Kidney (tissue), 14 donors: Measurements from ENCODE around the gene ITGB1BP1. TPM values are rescaled to one million over a fixed set of nuclear protein-coding genes. Genes with fewer than 3 reads are reported as not detected.

Experiments used
- DNase-seq, 5 donors: peaks; one replicate each; pipeline ENCODE4 v3.0.0-alpha.2; 2013 to 2020
- FAIRE-seq: peaks from 2 replicates; lab custom pipeline; 2012; peaks lifted over from hg19 to GRCh38; lab: Jason Lieb, UNC
- H3K27ac ChIP-seq, 2 donors: one replicate each; pipeline ENCODE4 v1.7.0; 2013; ENCODE audit warnings: low read depth in 2 of 2, low read length in 2 of 2, inconsistent platforms in 1 of 2
- H3K27me3 ChIP-seq: one replicate; pipeline ENCODE4 v1.7.1; 2013; ENCODE audit warnings: low read length, inconsistent platforms; ENCODE audit not compliant: control insufficient read depth, insufficient read depth
- H3K36me3 ChIP-seq, 3 donors: one replicate each; pipeline versions ENCODE4 v1.7.0 to v1.7.1; 2013; ENCODE audit warnings: low read length in 3 of 3, control low read depth in 1 of 3, inconsistent platforms in 1 of 3; ENCODE audit not compliant: insufficient read depth in 3 of 3, control insufficient read depth in 2 of 3
- H3K4me1 ChIP-seq, 3 donors: one replicate each; pipeline versions ENCODE4 v1.7.0 to v1.7.1; 2013; ENCODE audit warnings: low read length in 3 of 3, inconsistent platforms in 1 of 3, low read depth in 1 of 3; ENCODE audit not compliant: control insufficient read depth in 2 of 3, insufficient read depth in 2 of 3
- H3K4me3 ChIP-seq, 3 donors: one replicate each; pipeline versions ENCODE4 v1.7.0 to v1.8.1; 2013; ENCODE audit warnings: low read length in 3 of 3, control low read depth in 1 of 3, inconsistent platforms in 1 of 3
- H3K9ac ChIP-seq, 3 donors: one replicate each; pipeline versions ENCODE4 v1.7.0 to v1.7.1; 2013; ENCODE audit warnings: low read length in 3 of 3, control low read depth in 1 of 3, inconsistent platforms in 1 of 3
- H3K9me3 ChIP-seq, 3 donors: one replicate each; pipeline versions ENCODE4 v1.7.0 to v1.7.1; 2013; ENCODE audit warnings: low read length in 3 of 3, control low read depth in 1 of 3, inconsistent platforms in 1 of 3; ENCODE audit not compliant: control insufficient read depth in 2 of 3, insufficient read depth in 1 of 3
- intact Hi-C: fragments of 100-400 bp; cut with DNase I; formaldehyde crosslinking; loops from one replicate; pipeline ENCODE4 v1.11.1; 2022
- polyA plus RNA-seq: library from polyadenylated mRNA; stranded (reverse); fragments of 350-450 nt; fragmentation: Illumina TruSeq; extraction: RNeasy Lipid Tissue Mini Kit (QIAGEN cat#74804); gene quantifications from one replicate; pipeline ENCODE4 v1.2.3, GENCODE V29; 2014; ENCODE audit warnings: low read depth, low replicate concordance; ENCODE audit not compliant: insufficient read depth
- total RNA-seq: library from RNA; stranded (reverse); fragmentation: NEBNext Ultra II Directional; extraction: Animal tissue kit (Norgen Biotek cat#: 25700); gene quantifications from one replicate; pipeline ENCODE4 v1.2.1, GENCODE V29; 2021
- TF ChIP-seq, protein P1 (sequence below): IDR thresholded peaks from 3 replicates; pipeline ENCODE4 v1.5.1; 2012; ENCODE audit warnings: mild to moderate bottlenecking, moderate library complexity, borderline replicate concordance; ENCODE audit not compliant: insufficient read depth; ENCODE audit errors: extremely low read depth
- donor health status: control.
- donor health status: control.
- donor health status: control.
- donor health status: control.
- donor health status: control.
- donor health status: DM: yes; HTN: yes; CAD: no.
- donor health status: Normal renal cell carcinoma (clear cell type).

Gene ITGB1BP1
- total and polyA plus RNA-seq, 2 donors from 2014 or later, result 67.1 to 164 TPM

DNA sequence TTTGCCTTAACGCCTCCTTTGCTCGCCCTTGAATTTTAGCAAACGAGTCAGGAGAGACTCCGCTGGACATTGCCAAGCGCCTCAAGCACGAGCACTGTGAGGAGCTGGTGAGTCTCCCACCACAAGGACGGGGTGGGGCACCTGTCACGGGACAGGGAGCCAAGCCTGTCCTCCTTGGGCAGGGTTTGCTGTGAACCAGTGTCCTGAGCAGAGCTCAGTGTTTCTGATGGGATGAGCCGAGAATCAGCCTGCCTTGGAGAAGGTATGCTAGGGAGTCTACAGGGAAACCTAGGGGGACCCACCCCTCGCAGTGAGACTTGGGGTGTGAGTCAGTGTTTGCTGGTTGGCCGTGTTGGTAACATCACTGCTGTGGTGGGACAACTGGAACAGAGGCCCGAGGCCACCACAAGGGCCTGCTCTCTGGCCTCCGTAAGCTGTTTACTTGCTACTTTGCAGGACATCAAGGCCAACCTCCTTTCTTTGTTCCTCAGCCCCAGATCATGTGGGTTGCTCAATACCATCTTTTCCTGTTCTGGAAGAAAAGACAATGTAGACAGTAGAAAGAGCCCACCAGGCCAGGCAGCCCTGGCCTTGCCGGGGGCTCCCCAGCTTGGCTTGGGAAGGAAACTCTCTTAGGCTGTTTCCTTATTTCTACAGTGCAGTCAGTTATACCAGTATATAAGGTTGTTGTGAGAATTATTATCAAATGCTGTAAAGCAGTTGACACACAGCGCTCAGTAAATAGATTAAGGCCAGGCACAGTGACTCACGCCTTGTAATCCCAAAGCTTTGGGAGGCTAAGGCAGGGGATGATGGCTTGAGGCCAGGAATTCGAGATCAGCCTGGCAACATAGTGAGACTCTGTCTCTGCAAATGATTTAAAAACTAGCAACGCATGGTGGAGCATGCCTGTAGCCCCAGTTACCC, 42.4 kb downstream of the ITGB1BP1 start:
- TF ChIP-seq, protein P1, sequence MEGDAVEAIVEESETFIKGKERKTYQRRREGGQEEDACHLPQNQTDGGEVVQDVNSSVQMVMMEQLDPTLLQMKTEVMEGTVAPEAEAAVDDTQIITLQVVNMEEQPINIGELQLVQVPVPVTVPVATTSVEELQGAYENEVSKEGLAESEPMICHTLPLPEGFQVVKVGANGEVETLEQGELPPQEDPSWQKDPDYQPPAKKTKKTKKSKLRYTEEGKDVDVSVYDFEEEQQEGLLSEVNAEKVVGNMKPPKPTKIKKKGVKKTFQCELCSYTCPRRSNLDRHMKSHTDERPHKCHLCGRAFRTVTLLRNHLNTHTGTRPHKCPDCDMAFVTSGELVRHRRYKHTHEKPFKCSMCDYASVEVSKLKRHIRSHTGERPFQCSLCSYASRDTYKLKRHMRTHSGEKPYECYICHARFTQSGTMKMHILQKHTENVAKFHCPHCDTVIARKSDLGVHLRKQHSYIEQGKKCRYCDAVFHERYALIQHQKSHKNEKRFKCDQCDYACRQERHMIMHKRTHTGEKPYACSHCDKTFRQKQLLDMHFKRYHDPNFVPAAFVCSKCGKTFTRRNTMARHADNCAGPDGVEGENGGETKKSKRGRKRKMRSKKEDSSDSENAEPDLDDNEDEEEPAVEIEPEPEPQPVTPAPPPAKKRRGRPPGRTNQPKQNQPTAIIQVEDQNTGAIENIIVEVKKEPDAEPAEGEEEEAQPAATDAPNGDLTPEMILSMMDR, result no peak
- peaks cover 0 to 28% (median 13%) of the 10 kb centered on the region in 3 donors for H3K4me1 ChIP-seq
- H3K9ac ChIP-seq, result no peak overlapping the region
- DNase-seq (no peak), FAIRE-seq (no peak)
- no peaks in the 10 kb centered on the region for H3K27me3 ChIP-seq
- intact Hi-C loops, result no loop called here
- no peak overlapping the region for H3K4me3 ChIP-seq
- peak overlapping the region; percentile 63 to 72 for H3K27ac ChIP-seq
- H3K36me3 ChIP-seq, result peaks cover 0 to 56% (median 20%) of the 10 kb centered on the region in 3 donors
- no peaks in the 10 kb centered on the region for H3K9me3 ChIP-seq

DNA sequence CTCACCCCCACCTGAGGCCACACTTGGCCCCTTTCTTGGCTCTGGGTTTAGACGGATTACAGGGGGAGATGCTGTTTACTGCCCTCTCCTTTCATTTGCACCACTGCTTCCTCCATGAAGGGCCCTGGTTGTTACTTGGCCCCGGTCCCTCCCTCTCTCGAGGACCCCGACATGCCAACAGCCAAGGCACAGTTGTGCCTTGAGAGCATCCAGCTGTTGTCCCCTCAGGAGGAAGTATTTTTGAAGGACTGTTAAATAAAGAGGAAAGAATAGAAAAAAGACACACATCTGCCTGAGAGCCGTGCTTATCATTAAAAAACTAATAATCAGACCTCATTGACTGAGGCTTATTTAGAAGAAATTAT, 44.0 kb downstream of the ITGB1BP1 start:
- TF ChIP-seq, protein P1, result no peak
- Histone ChIP-seq H3K36me3 (peaks cover 0 to 55% (median 17%) of the 10 kb centered on the region in 3 donors), H3K4me3 (no peak overlapping the region), H3K9me3 (no peaks in the 10 kb centered on the region), H3K9ac (no peak overlapping the region), H3K27me3 (no peaks in the 10 kb centered on the region), H3K27ac (no peak overlapping the region), H3K4me1 (peaks cover 0 to 25% (median 9%) of the 10 kb centered on the region in 3 donors)
- FAIRE-seq, result no peak
- DNase-seq, result no peak
- intact Hi-C loops, result no loop called here

DNA sequence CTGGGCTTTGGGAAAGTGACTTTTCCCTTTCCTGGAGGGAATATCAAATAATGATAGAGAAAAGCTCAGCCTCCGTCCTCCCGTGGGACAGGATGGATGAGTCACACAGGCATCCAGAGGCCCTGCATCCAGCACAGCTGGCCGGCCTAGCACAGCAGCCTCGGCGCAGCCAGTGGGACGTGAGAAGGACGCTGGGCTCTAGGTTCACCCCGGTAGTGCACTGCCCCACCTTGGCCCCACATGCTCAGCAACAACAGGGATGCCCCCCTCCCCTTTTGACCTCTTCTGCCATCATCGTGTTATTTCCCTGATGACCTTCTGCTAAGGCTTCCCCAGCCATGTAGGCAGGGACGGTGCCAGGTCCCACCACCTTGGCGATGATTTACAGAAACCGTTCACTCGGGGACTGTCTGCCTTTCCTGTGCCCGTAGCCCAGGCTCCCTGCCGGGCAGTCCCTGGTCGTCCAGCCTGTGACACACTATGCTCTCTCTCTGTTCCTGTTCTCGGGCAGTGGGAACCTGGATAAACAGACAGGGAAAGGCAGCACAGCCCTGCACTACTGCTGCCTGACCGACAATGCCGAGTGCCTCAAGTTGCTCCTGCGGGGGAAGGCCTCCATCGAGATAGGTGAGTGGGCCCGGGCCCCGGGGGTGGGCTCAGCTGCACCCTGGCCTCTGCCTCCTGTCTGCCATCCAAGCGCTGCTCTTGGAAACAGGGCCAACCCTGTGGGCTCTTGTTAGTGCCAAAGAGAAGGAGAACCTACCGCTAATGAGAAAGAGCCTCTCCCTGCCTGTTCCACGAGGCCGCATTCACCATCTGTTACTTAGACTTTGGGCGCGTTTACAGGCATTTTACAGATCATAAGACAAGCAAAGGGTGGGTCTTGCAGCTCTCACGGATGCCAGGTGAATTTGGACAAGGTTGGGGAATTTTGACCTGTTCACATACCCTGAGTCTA, 44.6 kb downstream of the ITGB1BP1 start:
- peak overlapping the region; percentile 67 to 74 for H3K27ac ChIP-seq
- intact Hi-C loops, result no loop called here
- H3K36me3 ChIP-seq, result peaks cover 0 to 51% (median 17%) of the 10 kb centered on the region in 3 donors
- no peaks in the 10 kb centered on the region for H3K9me3 ChIP-seq
- FAIRE-seq (no peak), DNase-seq (peak in 1 of 5 donors; percentile 91)
- no peak overlapping the region for H3K4me3 ChIP-seq
- no peaks in the 10 kb centered on the region for H3K27me3 ChIP-seq
- no peak overlapping the region for H3K9ac ChIP-seq
- H3K4me1 ChIP-seq, result peaks cover 0 to 31% (median 16%) of the 10 kb centered on the region in 3 donors
- TF ChIP-seq, protein P1, result no peak
